Suprapubic skin (tissue), 2 donors: ENCODE data around the gene AGAP1.

Experiments used
- EP300 ChIP-seq: sonication (generic); formaldehyde crosslinking; IDR thresholded peaks from one replicate; pipeline ENCODE4 v1.6.1; 2017; ENCODE audit warnings: antibody characterized with exemption
- POLR2A ChIP-seq, 2 donors: fragments of 450-650 bp; IDR thresholded peaks; one replicate each; pipeline ENCODE4 v1.6.1; 2017; ENCODE audit warnings: antibody characterized with exemption in 2 of 2, mild to moderate bottlenecking in 2 of 2, moderate library complexity in 2 of 2

DNA sequence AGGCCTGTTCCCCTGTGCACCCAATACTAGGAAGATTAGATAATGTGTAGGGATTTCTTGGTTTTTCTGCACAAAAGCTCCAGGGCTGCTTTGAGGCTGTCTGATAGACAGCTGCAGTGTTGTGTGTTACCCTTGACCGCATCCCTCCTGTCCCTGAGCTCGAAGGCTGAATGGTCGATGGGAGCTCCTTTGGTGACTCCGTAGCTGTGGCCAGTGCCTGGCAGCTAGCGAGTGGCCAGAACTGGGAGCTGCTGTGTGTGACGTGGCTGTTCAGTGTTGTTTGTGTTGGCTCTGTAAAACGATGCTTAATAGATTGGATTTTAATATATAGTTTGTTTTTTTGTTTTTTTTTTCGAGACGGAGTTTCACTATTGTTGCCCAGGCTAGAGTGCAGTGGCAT lies 170.0 kb downstream of the AGAP1 start:
- TF ChIP-seq POLR2A (IDR thresholded peaks at IDR 0.05) (no peak), EP300 (no peak)
